Measurements from ENCODE around the gene MAPK10.

DNA sequence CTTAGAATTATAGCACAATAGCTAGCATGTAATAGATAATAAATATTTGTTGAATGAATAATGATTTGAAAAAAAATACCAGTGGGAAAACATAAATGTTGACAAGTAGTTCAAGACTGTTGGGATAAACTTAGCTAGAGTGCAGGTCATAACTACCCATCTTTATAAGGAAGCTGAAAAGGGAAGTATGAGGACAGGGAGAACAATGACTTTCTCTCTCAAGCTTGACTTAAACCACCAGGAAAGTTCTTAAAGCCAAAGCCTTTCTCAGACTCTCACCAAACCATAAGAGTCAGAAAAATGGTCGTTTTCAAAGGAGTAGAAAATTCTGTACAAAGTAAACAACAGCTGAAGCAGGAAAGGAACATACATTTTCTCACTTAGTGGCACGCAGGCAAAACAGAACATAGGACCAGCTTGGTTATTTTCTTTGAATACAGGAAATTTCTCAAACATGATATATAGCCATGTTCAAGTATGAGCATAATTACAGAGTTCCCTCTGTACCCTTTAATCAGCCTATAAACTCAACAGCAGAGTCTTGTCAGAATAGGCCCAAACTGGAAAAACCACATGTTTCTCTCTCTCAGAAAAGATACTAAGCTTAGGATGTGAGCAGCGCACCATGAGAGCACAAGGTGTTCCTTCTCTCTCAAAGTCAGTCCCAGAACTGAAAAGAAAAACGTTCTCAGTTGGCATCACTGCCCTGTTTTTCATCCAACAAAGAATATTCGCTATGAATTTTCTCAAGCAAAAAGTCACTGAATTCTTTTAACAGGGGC, 28.7 kb downstream of the MAPK10 start:
- TF ChIP-seq BCL11B (tag by site-specific recombination; IDR thresholded peaks at IDR 0.05; ENCODE audit: low read depth) (no peak), CTCF (tag by site-specific recombination; IDR thresholded peaks at IDR 0.05) (no peak), ZNF274 (IDR thresholded peaks at IDR 0.05; ENCODE audit: low read length) (no peak), ZNF274 (tag by site-specific recombination; IDR thresholded peaks at IDR 0.05; ENCODE audit: borderline replicate concordance) (no peak), ZNF184 (tag by site-specific recombination; IDR thresholded peaks at IDR 0.05) (no peak), REST (tag by site-specific recombination; IDR thresholded peaks at IDR 0.05) (no peak), KLF7 (tag by site-specific recombination; IDR thresholded peaks at IDR 0.05; ENCODE audit: borderline replicate concordance) (no peak)

All from HEK293 (cell line).